ENCODE data around the gene MORN4.

Gene MORN4

DNA sequence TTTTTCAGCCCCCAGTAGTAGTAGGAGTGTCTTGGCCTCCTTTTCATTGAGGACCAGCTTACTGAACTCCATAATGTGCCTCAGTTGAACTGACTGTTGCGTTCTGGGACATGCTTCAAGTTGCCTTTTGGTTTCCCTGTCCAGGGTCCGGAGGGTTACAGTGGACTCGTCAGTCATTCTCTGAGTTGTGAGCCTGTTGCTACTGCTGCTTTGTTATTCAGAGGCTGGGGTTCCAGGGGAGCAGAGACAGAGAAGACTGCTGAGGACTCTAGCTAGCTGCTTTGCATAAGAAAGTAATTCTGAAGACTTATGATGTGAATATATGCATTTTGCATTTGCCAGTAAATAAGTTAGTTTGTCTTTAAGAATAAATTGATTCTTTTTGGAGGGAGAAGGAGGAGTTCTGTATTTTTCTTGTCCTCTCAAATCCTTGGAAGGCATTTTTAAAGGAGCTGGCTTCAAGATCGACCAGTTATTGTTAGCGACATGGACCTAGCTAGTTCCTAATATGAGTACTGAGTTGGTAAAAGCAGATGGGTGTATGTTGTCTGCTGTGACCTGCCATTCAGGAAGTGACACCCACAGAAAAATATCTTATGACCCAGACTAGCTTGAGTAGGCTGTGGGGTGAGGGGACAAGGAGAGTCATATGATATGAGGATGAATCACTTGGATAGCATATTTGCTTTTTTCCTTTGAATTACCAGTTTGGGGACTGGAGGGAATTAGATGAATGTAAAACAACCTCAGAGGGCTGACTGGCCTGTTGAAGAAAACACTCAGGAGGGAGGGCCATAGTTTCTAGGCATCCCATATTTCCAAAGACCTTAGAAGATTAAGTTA, 15.5 kb upstream of the MORN4 start:
- TF ChIP-seq, protein P1, sequence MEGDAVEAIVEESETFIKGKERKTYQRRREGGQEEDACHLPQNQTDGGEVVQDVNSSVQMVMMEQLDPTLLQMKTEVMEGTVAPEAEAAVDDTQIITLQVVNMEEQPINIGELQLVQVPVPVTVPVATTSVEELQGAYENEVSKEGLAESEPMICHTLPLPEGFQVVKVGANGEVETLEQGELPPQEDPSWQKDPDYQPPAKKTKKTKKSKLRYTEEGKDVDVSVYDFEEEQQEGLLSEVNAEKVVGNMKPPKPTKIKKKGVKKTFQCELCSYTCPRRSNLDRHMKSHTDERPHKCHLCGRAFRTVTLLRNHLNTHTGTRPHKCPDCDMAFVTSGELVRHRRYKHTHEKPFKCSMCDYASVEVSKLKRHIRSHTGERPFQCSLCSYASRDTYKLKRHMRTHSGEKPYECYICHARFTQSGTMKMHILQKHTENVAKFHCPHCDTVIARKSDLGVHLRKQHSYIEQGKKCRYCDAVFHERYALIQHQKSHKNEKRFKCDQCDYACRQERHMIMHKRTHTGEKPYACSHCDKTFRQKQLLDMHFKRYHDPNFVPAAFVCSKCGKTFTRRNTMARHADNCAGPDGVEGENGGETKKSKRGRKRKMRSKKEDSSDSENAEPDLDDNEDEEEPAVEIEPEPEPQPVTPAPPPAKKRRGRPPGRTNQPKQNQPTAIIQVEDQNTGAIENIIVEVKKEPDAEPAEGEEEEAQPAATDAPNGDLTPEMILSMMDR (IDR thresholded peaks at IDR 0.05), result no peak

DNA sequence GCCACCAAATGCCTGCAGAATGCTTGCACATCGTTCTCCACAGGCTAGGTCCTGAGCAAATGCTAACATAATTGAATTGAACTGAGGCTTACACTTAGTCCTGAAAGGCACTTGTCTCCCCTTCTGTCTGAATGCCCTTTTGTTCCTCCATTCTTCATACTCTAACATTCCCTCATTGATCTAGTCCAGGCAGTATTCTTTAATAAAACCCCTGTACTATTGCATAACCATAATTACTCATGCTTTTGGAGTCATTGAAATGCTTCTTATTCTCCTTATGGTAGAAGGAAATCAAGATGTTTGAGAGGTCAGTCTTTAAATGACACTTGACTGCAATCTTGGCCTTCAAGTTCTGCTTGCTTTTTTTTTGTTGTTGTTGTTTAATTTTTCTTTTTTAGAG, 14.3 kb upstream of the MORN4 start:
- TF ChIP-seq, protein P1 (IDR thresholded peaks at IDR 0.05), result no peak

DNA sequence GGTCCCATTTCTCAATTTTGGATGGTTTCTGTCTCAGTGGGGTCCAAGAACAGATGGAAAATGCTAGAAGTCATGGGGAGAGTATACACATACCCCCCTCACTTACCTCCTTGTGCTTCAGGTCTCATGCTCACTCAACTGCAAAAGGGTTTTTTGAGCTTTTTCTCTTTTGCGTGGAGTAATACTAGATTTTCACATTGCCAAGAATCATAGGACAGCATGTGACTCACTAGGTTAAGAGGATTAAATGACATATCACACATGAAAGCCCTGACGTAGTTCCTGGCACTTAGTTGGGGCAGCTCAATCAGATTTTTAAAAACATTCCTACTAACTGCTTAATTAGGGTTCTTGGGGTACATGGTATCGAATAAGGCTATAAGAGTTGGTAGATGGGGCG, 11.6 kb upstream of the MORN4 start:
- TF ChIP-seq, protein P1 (IDR thresholded peaks at IDR 0.05), result no peak

DNA sequence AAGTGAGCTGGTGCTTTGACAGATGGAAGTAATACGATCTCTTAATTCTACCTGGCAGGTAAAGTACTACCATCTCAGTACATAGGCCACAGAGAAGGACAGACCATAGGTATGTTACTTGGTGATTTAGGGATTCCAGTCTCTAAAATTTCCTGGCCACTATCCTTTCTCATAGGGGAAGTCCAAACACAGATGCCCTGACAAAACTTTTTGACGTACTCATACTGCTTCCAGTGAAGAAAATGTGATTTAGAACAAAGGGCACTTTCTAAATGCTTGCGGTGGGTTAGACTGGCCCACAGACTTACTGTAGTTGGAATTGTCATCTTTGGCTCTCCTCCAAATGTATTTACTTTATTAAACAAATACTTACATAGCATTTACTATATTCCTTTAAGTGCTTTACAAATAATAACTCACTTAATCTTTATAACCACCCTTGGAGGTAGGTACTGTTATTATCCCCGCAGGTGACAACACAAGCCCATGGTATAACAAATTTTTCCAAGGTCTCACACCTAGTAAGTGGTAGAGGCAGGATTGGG, 10.2 kb upstream of the MORN4 start:
- TF ChIP-seq, protein P1 (IDR thresholded peaks at IDR 0.05), result no peak

DNA sequence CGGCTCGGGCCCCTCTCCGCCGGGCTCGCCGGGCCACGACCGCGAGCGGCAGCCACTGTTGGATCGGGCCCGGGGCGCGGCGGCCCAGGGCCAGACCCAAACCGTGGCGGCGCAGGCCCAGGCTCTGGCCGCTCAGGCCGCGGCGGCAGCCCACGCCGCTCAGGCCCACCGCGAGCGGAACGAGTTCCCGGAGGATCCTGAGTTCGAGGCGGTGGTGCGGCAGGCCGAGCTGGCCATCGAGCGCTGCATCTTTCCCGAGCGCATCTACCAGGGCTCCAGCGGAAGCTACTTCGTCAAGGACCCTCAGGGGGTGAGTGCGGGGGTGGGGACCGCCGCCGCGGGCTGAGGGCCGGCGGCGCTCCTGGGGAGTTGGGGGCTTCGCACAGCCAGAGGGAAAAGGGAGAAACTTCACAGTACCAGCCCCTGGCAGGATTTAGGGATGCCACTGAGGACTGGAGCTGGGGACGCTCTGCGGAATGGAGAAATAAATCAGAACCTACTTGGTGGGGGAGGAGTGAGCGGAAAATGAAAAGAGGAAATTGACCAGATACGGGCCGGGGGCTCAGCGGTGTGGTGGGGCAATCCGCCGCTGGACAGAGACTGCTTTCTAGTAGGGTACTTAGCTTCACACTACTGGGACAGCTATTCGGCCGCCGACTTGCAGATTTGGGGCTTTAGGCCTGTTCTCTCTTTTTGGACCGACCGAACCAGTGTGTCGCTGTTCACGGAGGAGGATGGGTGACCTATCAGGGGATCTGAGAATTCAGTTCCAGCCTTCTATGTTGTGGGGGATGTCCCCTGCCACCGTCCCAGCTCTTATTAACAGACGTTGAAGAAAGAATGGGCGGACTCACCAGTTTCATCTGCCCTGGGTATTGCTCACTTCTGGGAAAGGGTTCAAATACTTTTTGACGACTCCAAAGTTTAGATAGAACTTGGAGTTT, 7.8 kb upstream of the MORN4 start:
- TF ChIP-seq, protein P1 (IDR thresholded peaks at IDR 0.05), result no peak

DNA sequence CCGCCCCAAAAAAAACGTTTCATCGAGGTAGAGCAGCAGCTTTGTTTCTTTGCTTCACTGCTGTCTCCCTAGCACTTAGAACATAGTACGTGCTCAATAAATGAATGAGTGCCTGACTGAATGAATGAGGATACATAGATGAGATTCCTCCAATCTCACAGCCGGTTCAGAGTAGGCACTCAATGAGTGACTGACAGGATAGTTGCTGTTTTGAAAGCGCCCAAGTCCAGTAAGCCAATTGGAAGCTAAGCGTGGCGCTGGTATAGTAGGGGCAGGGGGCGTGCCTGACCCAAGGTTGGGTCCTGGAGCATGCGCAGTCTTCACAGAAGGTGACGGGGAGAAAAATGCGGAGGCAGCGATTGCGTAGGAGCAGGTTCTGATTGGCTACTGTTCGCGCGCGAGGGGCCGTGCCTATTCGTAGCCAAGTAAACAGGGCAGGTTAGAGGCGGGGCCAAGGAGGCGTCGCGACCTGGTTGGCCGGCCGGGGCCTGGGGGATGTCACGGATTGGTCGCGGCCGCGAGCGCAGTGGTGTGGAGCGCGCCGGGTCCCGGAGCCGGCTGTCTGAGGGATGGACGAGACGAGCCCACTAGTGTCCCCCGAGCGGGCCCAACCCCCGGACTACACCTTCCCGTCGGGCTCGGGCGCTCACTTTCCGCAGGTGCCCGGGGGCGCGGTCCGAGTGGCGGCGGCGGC, 7.0 kb upstream of the MORN4 start, which contains the start of gene PI4K2A:
Gene PI4K2A (plus strand): TSS at position 498 of the 694 bp plus-strand sequence. CDS start 72 bp downstream, at position 570.
- TF ChIP-seq, protein P1 (IDR thresholded peaks at IDR 0.05), result no peak

DNA sequence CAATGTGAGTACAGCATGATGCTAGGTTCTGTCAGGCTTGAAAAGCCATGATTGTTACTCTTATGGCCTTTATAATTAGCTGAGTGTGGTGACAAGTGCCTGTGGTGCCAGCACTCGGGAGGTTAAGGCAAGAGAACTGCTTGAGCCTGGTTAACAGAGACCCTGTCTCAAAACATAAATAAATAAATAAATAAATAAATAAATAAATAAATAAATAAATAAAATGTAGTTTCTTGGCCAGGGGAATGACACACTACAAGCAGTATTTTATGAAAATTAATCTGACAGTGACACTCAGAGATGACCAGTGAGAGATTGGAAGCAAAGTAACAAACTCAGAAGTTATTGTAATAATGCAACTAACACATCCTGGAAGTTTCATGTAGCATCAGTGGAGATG, 2.3 kb upstream of the MORN4 start:
- TF ChIP-seq, protein P1 (IDR thresholded peaks at IDR 0.05), result no peak

Data from LNCAP (cell line).